NOMO-1 treated with dmso at 0.1 percent for 144 hours (cell line): ENCODE data around the gene MSRB2.
A peak's percentile ranks its signal among the peaks of the same experiment; 100 is the strongest.

Experiments used
- DNase-seq: peaks from one replicate; lab custom pipeline; 2025; ENCODE audit not compliant: unreplicated experiment; lab: John Stamatoyannopoulos, UW

MSRB2 gene

DNA sequence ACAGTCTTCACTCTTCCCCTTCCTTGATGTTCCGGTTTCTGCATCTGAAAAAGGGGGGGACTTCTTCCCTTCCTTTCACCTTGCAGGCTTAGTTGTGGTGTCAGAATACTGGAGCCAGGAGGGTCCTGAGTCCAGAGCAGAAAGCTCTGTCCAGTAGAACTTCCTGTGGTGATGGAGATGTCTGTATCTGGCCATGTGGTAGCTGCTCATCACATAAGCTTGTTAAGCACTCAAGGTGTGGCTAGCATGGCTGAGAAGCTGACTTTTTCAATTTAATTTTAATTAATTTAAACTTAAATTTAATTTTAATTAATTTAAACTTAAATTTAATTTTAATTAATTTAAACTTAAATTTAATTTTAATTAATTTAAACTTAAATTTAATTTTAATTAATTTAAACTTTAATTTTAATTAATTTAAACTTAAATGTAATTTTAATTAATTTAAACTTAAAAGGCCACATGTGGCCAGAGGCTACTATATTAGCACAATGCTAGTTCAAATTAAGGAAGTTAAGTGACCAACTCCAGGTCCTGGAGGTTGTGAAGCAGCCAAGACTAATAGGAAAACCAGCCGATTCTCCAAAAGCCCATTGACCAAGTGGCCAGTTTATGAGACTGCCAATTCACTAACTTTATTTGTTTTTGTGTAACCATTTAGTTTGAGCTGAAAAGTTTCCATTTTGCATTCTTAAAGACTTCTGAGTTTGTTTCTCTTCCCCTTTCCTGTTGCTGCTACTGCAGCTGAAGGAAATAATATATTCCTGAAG lies 16.3 kb downstream of the MSRB2 start:
- no peak for DNase-seq

DNA sequence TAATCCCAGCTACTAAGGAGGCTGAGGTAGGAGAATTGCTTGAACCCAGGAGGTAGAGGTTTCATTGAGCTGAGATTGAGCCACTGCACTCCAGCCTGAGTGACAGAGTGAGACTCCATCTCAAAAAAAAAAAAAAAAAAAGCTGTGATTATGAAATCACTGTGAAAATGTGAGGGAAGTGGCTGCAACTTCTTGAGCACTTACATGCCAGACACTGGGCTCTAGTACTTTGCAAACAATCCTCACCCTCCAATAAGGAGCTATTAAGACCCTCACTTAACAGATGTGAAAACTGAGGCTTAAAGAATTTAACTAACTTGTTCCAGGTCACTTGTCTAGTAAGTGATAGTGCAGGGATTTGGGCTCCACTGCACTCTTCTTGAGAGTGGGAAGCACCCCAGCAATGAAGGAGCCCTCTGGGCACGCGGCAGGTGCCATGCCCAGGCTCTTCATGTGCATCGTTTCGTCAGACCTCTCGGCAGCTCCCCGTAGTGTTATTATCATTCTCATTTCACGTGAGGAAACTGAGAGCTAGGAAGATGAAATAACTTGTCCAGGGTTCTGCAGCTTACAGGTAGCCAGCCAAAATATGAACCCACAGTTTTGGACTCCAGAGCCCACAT lies 19.0 kb downstream of the MSRB2 start:
- DNase-seq, result no peak

- no peak for DNase-seq
These were observed 21.3 kb downstream of the MSRB2 start for GRCh38 chr10:23116486-23117205.

DNA sequence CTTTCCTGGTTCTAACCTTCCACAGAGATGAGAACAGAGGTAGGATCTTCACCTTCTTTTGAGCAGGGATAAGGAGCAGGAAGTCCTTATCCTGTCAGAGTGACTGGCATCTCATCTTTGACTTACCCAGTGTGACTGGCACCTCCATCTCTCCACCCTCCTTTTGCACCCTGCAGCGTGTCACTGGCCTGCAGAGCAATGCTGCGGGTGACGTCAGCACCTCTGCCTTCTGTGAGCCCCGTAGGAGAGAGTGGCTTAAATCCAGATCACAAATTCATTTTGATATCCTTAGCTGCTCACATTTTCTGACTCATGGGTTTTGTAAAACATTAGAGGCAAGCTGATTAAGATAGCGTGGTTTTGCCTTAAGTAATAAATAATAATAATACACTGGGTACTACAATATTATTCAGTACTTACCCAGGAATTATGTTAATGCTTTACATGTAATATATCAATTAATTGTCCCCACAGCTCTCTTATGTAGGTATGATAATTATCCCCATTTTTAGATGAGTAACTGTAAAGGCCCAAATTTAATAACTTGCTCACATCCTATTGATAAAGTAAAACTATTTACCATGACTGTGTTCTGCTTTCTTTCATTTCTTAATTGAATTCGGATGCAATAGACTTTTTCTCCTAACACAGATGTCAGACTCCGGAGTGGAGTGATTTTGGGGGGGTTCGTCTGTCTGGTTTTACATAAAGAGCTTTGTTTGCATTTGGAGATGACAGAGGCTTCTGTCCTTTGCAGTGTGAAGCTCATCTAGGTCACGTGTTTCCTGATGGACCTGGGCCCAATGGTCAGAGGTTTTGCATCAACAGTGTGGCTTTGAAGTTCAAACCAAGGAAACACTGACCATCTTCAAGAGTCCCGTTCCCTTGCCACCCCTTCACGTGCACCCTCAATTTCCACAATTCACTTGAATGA lies 24.9 kb downstream of the MSRB2 start:
- DNase-seq, result no peak

DNA sequence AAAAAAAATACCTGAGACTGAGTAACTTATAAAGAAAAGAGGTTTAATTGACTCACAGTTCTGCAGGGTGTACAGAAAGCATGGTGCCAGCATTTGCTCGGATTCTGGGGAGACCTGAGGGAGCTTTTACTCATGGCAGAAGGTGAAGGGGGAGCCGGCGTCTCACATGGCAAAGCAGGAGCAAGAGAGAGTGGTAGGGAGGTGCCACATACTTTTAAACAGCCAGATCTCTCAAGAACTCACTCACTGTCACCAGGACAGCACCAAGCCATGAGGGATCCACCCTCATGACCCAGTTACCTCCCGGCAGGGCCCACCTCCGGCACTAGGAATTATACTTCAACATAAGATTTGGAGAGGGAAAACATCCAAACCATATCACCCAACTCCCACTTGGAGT lies 25.8 kb downstream of the MSRB2 start:
- no peak for DNase-seq

- no peak for DNase-seq
These were observed 41.1 kb downstream of the MSRB2 start for GRCh38 chr10:23136462-23136861.

DNA sequence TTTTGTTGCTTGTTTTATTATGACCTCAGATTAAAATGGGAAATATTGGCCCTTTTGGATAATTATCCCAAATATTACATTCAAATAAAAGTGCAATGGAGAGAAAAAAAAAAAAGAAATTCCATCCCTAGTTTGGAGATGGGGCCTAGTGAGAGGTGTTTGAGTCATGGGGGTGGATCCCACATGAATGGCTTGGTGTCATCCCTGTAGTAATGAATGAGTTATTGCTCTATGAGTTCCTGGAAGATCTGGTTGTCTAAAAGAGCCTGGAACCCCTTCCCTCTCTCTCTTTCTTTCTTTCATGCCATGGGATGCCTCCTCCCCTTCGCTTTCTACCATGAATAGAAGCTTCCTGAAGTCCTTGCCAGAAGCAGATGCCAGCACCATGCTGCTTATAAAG lies 44.3 kb downstream of the MSRB2 start:
- DNase-seq, result no peak

DNA sequence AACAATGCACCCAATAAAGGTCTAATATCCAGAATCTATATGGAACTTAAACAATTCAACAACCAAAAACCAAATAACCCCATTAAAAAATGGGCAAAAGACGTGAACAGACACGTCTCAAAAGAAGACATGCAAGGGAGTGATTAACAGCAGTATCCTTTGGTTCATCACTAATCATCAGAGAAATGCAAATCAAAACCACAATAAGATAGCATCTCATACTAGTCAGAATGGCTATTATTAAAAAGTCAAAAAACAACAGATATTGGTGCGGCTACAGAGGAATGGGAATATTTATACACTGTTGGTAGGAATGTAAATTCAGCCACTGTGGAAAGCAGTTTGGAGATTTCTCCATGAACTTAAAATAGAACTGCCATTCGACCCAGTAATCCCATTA lies 46.6 kb downstream of the MSRB2 start:
- DNase-seq, result no peak

DNA sequence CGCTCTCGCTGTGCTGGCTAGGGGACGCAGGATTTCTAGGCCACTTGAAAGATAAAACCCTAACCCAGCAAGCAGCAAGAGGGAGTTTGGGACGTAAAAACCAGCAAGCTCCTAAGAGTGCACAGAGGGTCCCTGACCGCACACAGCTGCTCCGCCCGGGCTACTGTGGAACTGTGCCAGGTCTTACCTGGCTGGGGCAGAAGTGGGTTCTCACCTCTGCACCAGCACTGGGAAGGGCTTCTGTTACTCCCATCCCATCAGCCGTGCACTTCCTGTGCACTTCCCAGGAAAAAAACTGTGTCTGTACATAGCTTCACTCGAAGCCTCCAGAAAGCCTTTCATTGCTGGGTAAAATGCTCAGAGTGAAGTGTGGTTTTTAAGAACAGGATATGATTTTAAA lies 50.9 kb downstream of the MSRB2 start:
- no peak for DNase-seq

GRCh38 chr10:23147035-23147434 lies 51.7 kb downstream of the MSRB2 start:
- DNase-seq, result no peak

- DNase-seq, result no peak
These were observed 52.8 kb downstream of the MSRB2 start for GRCh38 chr10:23148214-23148613.

DNA sequence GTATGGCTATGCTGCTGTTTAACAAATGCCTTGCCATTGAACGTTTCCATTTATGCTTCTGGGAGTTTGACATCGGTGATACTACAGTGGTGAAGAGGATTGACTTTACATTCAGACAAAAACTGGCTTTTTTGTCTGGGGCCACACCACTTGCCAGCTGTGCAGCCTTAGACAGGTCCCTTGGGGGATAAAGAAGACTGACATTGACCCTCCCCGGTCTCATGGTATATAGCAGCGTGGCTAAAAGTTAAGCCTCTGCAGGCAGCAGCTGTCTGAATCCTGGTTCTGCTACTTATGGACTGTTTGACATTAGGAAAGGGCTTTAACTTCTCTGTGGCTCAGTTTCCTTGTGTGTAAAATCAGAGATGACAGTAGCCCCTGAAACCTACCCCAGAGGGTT lies 54.7 kb downstream of the MSRB2 start:
- no peak for DNase-seq

DNA sequence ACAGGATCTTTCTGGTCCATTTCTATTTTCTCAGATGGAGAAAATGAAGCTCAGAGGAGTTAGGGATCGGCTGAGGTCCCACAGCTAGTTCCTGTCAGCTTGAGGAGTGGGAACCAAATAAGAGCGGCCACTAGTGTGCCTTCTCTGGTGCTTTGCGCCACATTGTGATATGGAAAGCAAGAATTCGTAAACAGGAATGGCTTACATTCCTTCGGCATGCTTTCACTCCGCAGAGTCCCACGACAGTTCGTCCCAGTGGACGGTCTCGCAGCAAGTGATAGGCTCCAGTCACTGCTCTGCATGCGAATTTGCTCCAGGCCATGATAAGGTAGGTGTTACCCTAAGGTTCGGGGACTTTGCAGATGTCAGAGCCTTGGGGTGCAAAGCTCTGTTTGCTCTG lies 55.2 kb downstream of the MSRB2 start:
- no peak for DNase-seq

DNA sequence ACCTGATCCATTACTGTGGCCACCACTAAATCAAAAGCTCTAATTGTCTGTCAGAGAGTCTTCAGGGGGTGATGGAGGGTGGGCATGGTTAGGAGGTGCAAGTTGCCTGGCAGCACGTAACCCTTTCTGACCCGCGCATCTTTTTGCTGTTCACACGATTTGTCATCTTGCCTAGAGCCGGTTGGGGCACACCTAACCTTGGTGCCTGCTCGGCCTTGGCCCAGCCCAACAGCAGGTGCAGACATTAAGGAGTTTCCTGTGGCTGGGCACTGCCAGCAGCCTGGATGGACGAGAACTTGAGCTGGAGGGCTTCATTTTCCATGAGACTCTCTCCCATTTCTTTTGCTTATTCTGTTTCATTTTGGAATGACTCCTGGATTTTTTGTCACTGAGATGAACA lies 55.7 kb downstream of the MSRB2 start:
- DNase-seq, result no peak

- peak; percentile 27 for DNase-seq
These were observed 59.8 kb downstream of the MSRB2 start for GRCh38 chr10:23155169-23155568.

DNA sequence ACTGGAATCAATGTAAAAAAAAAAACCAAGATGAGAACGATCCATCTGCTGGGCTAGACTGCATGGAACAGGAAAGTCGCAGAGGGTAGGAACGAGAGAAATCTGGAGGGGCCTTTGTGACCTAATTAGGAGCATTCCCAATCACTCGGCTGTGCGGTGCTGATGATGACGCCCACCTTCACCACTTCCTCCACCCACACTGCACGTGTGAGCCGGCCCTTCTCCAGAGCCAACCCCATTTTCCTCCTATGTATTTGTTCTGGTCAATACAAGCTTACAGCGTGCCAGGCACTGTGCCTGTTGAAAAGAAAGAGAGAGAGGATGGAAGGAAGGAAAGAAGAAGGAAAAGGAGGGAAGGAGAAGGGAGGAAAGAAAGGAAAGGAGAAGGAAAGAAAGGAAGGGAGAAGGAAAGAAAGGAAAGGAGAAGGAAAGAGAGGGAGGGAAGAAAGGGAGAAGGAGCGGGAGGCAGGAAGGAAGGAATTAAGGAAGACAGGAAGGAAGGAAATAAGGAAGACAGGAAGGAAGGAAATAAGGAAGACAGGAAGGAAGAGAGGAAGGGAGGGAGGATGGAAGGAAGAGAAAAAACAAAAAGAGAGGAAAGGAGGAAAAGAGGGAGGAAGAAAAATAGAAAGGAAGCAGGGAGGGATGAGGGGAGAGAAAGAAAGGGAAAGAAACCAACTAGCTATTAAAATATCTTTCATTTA lies 61.2 kb downstream of the MSRB2 start:
- DNase-seq, result no peak

- no peak for DNase-seq
These were observed 61.9 kb downstream of the MSRB2 start for GRCh38 chr10:23157239-23157681.

DNA sequence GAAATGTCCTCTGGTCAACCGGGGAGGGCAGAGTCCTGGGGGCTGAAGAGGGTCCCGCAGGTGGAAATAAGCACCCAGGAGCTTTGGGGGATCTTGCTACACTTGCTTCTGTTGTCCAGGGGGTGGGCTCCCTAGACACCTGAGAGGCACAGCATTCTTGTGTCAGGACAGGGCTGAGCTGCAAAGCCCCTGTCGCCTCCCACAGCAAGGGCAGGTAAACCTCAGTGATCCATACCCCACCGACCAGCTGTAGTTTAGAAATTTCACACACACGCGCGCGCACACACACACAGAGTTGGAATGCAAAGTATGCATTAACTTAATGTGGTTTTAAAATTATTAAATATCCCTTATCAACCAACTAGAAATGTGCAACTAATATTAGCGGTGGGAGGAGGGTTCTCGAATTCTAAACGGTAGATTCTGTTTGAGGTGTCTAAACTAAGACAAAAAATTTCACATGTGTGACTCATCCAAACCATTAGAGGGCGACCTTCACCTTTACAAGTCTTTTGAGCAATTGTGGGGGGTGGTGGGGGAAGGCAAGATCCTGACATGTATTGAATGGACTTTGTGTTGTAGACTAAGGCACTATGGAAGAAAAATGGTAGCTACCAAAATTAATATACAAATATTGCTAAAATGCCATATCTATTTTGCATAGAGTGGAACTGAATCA lies 62.5 kb downstream of the MSRB2 start:
- no peak for DNase-seq

DNA sequence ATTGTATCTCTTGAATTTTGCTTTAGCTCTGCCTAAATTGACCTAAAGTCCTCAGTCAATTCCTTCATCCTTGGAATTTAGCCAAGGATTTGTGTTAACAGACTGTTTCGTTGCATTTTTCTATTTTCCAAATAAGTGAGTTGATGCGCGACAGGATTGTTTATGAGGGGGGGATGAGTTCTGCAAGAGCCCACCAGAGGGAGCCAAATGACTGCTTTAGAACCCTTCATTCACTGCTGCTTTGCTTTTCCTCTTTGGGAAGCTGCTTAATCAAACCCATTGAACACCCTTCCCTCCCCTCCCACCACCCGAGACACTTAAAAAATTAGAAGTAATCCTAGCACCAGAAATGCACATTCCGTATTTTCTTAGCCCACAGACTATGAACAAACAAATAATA lies 63.0 kb downstream of the MSRB2 start:
- DNase-seq, result peak; percentile 14
